Mammary epithelial cell (primary cell): ENCODE results near the gene SLC39A10.

ENCODE experiments used
- EZH2 ChIP-seq: IDR thresholded peaks from 2 replicates; pipeline ENCODE4 v1.6.1; 2012; ENCODE audit warnings: low read length, inconsistent platforms, borderline replicate concordance
- TF ChIP-seq, protein P1 (sequence below), 2 donors: IDR thresholded peaks in 1 of 2; conservative IDR thresholded peaks in 1 of 2; 2 replicates each; pipeline ENCODE4 v1.5.1; 2011 to 2012; ENCODE audit warnings: inconsistent platforms in 2 of 2, low read length in 2 of 2, mild to moderate bottlenecking in 2 of 2, control low read depth in 1 of 2, low read depth in 1 of 2; ENCODE audit not compliant: insufficient read depth in 1 of 2; ENCODE audit errors: extremely low read depth in 1 of 2

GRCh38 chr2:195696012-195696411, 39.0 kb downstream of the SLC39A10 start:
- TF ChIP-seq, protein P1, sequence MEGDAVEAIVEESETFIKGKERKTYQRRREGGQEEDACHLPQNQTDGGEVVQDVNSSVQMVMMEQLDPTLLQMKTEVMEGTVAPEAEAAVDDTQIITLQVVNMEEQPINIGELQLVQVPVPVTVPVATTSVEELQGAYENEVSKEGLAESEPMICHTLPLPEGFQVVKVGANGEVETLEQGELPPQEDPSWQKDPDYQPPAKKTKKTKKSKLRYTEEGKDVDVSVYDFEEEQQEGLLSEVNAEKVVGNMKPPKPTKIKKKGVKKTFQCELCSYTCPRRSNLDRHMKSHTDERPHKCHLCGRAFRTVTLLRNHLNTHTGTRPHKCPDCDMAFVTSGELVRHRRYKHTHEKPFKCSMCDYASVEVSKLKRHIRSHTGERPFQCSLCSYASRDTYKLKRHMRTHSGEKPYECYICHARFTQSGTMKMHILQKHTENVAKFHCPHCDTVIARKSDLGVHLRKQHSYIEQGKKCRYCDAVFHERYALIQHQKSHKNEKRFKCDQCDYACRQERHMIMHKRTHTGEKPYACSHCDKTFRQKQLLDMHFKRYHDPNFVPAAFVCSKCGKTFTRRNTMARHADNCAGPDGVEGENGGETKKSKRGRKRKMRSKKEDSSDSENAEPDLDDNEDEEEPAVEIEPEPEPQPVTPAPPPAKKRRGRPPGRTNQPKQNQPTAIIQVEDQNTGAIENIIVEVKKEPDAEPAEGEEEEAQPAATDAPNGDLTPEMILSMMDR (conservative IDR thresholded peaks at IDR 0.05 in 1 of 2, IDR thresholded peaks at IDR 0.05 in 1 of 2; ENCODE audit: extremely low read depth in 1 of 2, insufficient read depth in 1 of 2, low read depth in 1 of 2, low read length in 2 of 2): no peak
- no peak for TF ChIP-seq EZH2
